Urinary bladder (tissue), 4 donors: ENCODE results near the gene PASK. TPM values are rescaled to one million over a fixed set of nuclear protein-coding genes. Genes with fewer than 3 reads are reported as not detected.

Source experiments
- DNase-seq: peaks from one replicate; pipeline ENCODE4 v3.0.0-alpha.2; 2015; ENCODE audit errors: extremely low spot score
- H3K27ac ChIP-seq: one replicate; pipeline ENCODE4 v1.5.1; 2013; ENCODE audit warnings: low read depth, mild to moderate bottlenecking, moderate library complexity
- H3K36me3 ChIP-seq: one replicate; pipeline ENCODE4 v1.6.1; 2013; ENCODE audit warnings: mild to moderate bottlenecking, moderate library complexity; ENCODE audit not compliant: insufficient read depth
- H3K4me1 ChIP-seq: one replicate; pipeline ENCODE4 v1.6.1; 2013; ENCODE audit warnings: mild to moderate bottlenecking, moderate library complexity; ENCODE audit not compliant: insufficient read depth
- H3K4me3 ChIP-seq: one replicate; pipeline ENCODE4 v1.5.1; 2013; ENCODE audit warnings: low read depth, low read length
- WGBS: extraction: QIAGEN DNeasy Blood & Tissue Kit; methylation state at CpG from one replicate; pipeline ENCODE4 v1.1.7; 2013; 5-methylcytosine and 5-hydroxymethylcytosine counted together
- polyA plus RNA-seq: library from polyadenylated mRNA; stranded (reverse); fragments of 200-250 nt; gene quantifications from one replicate; pipeline ENCODE4 v1.2.3, GENCODE V29; 2013
- total RNA-seq: library from RNA; depleted of rRNA; stranded (reverse); fragments of >200 nt; gene quantifications from one replicate; pipeline ENCODE4 v1.2.3, GENCODE V29; 2014
- donor health status: healthy with polysubstance abuse.
- donor health status: healthy.

Gene PASK
- total and polyA plus RNA-seq, 2 donors: 3.6 to 4.8 TPM

DNA sequence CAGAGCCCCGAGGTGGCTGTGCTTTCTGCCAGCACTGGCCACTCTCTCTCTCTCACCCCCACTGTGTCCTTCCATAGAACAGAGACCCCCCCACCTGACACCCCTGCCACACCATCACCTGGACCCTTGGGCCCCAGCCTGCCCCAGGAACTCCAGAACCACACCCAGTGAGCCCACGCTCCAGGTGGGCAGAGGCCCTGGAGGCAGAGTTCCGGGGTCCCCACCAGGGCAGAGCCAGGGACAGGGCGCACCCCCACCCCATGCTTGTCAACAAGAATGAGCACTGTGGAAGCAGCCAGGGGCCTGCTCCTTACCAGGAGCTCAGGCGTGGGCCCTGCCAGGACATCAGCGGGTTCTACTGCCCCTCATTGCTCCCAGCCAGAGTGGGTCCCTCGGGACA, 14.6 kb downstream of the PASK start:
- Histone ChIP-seq H3K27ac (no peak overlapping the region), H3K36me3 (no peaks in the 10 kb centered on the region), H3K4me1 (no peaks in the 10 kb centered on the region), H3K4me3 (no peak overlapping the region)
- 93% methylated on average over 7 of the region's 7 CpGs for WGBS
- no peak for DNase-seq

DNA sequence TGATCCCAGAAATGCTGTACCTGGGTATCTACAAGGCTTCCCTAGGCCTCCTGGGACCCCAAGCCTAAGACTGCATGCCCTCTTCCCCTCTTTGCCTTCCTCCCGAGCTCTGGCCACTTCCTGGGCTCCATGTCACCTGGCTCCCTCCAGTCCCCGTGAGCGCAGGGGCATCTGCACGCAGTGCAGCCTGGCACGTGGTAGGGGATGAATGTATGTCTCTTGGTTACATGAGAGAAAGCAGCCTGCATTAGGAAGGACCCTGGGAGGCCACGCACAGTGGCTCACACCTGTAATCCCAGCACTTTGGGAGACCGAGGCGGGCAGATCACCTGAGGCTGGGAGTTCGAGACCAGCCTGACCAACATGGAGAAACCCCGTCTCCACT, 15.8 kb downstream of the PASK start:
- H3K4me1 ChIP-seq: no peaks in the 10 kb centered on the region
- DNase-seq: no peak
- no peak overlapping the region for H3K27ac ChIP-seq
- WGBS: 96% methylated on average over 10 of the region's 10 CpGs
- no peaks in the 10 kb centered on the region for H3K36me3 ChIP-seq
- H3K4me3 ChIP-seq: no peak overlapping the region

- no peak for DNase-seq
- WGBS: 93% methylated on average over 14 of the region's 14 CpGs
- Histone ChIP-seq H3K4me3 (no peak overlapping the region), H3K27ac (no peak overlapping the region), H3K36me3 (no peaks in the 10 kb centered on the region), H3K4me1 (no peaks in the 10 kb centered on the region)
Observed at GRCh38 chr2:241132538-241133435, 16.5 kb downstream of the PASK start.

DNA sequence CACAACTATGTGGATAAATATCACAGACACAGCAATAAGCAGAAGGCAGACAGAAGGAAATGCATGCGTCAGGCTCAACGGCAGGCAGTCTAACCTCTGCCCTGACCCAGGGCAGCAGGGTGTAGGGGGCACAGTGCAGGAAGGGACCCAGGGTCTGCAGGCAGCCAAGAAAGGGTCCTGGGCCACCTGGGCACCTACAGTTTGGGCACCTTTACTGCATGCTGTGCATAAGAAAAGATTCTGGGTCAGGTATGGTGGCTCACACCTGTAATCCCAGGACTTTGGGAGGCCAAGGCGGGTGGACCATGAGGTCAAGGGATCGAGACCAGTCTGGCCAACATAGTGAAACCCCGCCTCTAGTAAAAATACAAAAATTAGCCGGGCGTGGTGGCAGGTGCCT, 17.7 kb downstream of the PASK start:
- Histone ChIP-seq H3K4me1 (no peaks in the 10 kb centered on the region), H3K4me3 (no peak overlapping the region), H3K27ac (no peak overlapping the region), H3K36me3 (no peaks in the 10 kb centered on the region)
- 92% methylated on average over 7 of the region's 7 CpGs for WGBS
- no peak for DNase-seq

DNA sequence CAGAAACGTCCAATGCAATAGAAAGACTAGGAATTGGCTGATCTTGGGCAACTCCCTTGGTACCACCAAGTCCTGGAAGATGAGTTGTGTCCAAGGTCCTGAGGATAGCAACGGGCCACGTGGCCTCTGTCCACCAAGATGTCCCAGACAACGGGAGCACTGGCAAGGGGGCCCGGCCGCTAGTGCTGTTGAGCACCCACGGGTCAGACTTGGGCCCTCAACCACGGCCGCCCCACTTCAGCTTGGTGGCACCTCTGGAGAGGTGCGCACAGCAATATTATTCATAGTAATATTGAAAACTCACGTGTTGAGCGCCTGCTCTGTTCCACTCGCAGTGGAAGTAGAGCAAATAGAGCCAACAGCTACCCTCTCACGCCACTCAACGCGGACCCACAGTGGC, 19.0 kb downstream of the PASK start:
- WGBS: 92% methylated on average over 16 of the region's 16 CpGs
- Histone ChIP-seq H3K36me3 (no peaks in the 10 kb centered on the region), H3K4me3 (no peak overlapping the region), H3K27ac (no peak overlapping the region), H3K4me1 (no peaks in the 10 kb centered on the region)
- no peak for DNase-seq

GRCh38 chr2:241129086-241129871, 20.0 kb downstream of the PASK start:
- H3K4me1 ChIP-seq: no peaks in the 10 kb centered on the region
- H3K27ac ChIP-seq: no peak overlapping the region
- no peaks in the 10 kb centered on the region for H3K36me3 ChIP-seq
- 91% methylated on average over 12 of the region's 12 CpGs for WGBS
- DNase-seq: no peak
- H3K4me3 ChIP-seq: no peak overlapping the region

DNA sequence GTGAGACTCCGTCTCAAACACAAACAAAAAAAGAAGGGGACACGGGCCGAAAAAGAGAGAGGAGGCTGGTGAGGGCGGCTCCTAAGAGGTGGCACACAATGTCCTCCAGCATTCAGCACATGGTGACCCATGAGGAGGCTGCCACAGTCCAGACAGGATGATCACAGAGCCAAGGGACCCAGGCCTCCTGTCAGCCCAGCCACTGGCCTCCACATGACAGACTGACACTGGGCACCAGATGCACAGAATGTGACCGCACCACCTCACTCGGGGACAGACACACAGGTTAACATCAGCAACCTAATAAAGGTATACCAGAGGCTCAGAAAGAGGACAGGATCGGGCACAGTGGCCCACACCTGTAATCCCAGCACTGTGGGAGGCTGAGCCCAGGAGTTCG, 21.0 kb downstream of the PASK start:
- no peaks in the 10 kb centered on the region for H3K4me1 ChIP-seq
- H3K27ac ChIP-seq: no peak overlapping the region
- WGBS: 98% methylated on average over 8 of the region's 8 CpGs
- H3K36me3 ChIP-seq: no peaks in the 10 kb centered on the region
- H3K4me3 ChIP-seq: no peak overlapping the region
- DNase-seq: no peak

DNA sequence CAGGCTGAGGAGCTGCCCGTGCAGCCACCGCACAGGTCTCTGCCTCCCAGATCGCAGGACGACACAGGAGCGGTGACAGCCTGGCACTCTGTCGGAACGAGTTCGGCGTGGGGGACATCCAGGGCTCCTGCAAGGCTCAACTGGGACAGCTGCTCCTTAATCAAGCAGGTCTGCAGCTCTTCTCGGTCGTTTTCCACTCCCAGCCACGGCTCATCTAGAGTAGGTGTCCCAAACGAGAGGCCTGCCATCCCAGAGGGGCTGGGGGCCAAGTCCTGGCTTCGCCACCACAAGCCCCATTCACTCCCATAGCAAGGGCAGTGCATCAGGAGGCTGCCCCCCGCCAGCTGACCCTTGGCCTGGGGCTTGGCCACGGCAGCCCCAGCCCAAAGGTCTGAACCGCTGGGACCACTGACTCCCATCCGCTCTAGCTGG, 22.5 kb downstream of the PASK start:
- no peak for DNase-seq
- H3K36me3 ChIP-seq: no peaks in the 10 kb centered on the region
- H3K4me3 ChIP-seq: no peak overlapping the region
- no peaks in the 10 kb centered on the region for H3K4me1 ChIP-seq
- no peak overlapping the region for H3K27ac ChIP-seq
- 95% methylated on average over 18 of the region's 18 CpGs for WGBS

- no peaks in the 10 kb centered on the region for H3K36me3 ChIP-seq
- H3K4me1 ChIP-seq: no peaks in the 10 kb centered on the region
- no peak overlapping the region for H3K27ac ChIP-seq
- 94% methylated on average over 21 of the region's 21 CpGs for WGBS
- DNase-seq: no peak
- no peak overlapping the region for H3K4me3 ChIP-seq
Observed at GRCh38 chr2:241126201-241126611, 23.1 kb downstream of the PASK start.

DNA sequence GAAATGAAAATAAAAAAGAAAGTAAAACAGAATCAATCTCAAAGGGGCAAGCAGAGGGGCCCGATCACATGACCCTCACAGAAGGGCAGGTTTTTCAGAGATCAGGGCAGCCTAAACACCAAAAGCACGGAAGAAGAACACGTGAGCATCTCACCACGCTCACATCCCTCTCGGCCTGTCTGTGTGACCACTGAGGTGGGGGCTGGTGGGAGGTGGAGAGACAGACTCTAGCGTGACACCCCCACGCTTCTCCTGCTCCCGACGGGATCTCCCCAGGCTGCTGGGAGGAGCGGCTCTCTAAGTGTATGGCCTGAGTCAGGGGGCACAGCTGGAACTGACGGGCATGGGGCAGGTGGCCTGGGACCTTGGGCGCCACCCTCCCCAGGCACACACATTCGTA, 23.6 kb downstream of the PASK start:
- Histone ChIP-seq H3K36me3 (no peaks in the 10 kb centered on the region), H3K27ac (no peak overlapping the region), H3K4me1 (no peaks in the 10 kb centered on the region), H3K4me3 (no peak overlapping the region)
- WGBS: 94% methylated on average over 13 of the region's 13 CpGs
- no peak for DNase-seq

DNA sequence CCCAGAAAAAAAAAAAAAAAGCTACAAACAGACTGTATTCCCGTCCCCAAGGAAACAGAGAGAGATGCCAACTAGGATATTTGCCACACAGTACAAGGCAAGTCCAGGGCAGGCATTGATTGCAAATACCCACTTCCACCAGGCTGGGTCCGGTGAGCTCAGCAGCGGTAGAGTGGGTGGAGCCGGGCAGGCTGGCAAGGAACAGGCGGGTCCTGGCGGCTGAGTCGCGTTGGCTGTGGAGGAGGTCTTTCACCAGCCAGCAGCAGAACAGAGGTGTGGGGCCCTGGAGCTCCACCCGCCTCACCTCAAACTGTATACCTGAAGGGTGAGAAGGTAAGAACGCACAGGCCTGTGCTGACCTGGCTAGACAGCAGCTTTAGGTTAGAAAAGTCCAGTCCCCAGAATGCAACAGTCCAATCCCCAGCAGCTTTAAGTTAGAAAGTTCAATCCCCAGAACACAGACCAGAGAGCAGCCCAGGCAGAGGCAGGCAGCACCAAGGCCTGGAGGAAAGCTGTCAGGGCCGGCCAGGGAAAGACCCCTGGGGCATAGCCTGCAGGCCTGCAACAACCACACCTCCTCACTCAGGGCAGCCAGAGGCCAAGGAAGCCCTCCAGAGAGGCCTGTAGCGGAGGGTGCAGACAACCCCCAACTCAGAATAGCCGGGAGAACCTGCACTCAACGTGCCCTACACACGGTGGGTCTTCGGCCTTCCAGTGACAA, 25.3 kb downstream of the PASK start:
- no peak for DNase-seq
- H3K36me3 ChIP-seq: no peaks in the 10 kb centered on the region
- H3K4me3 ChIP-seq: no peak overlapping the region
- H3K4me1 ChIP-seq: no peaks in the 10 kb centered on the region
- 87% methylated on average over 16 of the region's 16 CpGs for WGBS
- H3K27ac ChIP-seq: no peak overlapping the region

DNA sequence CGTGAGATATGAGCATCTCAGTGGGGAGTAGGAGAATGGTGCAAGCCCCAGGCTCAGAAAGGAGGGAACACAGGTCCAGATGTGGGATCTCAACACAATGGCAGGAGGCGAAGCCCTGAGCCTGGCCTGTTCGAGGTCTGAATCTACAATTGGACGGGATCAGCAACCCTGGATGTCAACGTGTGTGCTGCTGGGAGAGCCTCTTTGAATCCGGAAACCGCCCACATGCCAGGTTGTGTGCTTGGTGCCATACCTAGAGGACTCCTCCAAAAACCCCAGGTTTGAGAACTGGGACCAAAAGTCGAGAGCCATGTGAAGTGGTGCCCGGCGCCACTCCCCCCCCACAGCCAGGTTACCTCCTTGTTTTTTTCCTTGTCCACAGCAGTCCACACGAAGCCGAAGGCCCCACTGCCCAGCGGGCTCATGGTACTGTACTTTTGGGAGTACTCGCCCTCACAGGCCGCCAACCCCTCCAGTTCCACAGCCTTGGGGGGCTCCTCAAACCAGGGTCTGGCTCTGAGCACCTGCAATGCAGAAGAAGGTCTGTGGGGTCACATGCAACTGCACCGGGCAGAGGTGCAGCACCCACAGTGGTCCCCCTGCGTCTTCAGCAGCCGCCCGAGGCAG, 26.8 kb downstream of the PASK start:
- Histone ChIP-seq H3K27ac (no peak overlapping the region), H3K4me1 (no peaks in the 10 kb centered on the region), H3K4me3 (no peak overlapping the region), H3K36me3 (no peaks in the 10 kb centered on the region)
- WGBS: 85% methylated on average over 19 of the region's 19 CpGs
- no peak for DNase-seq

GRCh38 chr2:241121008-241121407, 28.3 kb downstream of the PASK start:
- DNase-seq: no peak
- no peaks in the 10 kb centered on the region for H3K36me3 ChIP-seq
- 98% methylated on average over 5 of the region's 5 CpGs for WGBS
- H3K4me1 ChIP-seq: no peaks in the 10 kb centered on the region
- H3K27ac ChIP-seq: no peak overlapping the region
- H3K4me3 ChIP-seq: no peak overlapping the region
